Measurements from ENCODE around the gene FKTN. TPM values are rescaled to one million over a fixed set of nuclear protein-coding genes. Genes with fewer than 3 reads are reported as not detected.
A peak's percentile ranks its signal among the peaks of the same experiment; 100 is the strongest.
"Not testable (repeated sequence)": the region's sequence is repeated elsewhere in the genome, so short reads cannot be mapped to it uniquely, and the experiment has no call there.

FKTN gene
- total and polyA plus RNA-seq, 7 experiments from 2014 or later, result 1.2 to 15.5 (median 9.3) TPM

DNA sequence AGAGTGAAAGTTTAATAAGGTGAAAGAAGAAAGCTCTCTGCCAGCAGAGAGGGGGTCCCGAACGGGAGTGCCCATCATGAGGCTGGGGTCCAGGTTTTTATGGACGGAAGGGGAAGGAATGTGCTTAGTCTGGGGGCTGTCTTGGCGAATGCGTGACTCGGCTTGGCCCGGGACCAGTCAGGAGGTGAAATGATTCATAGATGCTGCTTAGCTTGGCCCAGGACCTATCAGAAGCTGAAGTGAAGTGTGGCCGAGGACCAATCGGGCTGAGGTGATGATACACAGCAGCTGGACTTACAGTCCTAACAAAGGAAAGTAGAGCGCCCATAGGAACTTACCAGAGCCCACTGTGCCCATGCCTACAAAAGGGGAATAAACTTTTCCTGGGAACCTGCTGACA is 3.9 kb upstream of the FKTN start:
- intact Hi-C loops (cut with micrococcal nuclease), result loop anchor here in 1 of 2 donors (10.0 kb wide), 1 partner anchor 1459 kb away; the partner anchor contains the start of gene SMC2
- peaks cover 6 to 18% (median 14%) of the 10 kb centered on the region in 7 donors for H3K4me1 Mint-ChIP-seq
- CTCF ChIA-PET, result no interaction called here
- H3K36me3 Mint-ChIP-seq, result peaks cover 0 to 3% (median 0%) of the 10 kb centered on the region in 5 donors
- Histone ChIP-seq H3K27ac (ENCODE audit: low read depth, low read length) (no peak overlapping the region), H3K4me1 (ENCODE audit: control insufficient read depth in 2 of 2, insufficient read depth in 2 of 2, low read length in 2 of 2) (peaks cover 0 to 5% of the 10 kb centered on the region in 2 donors), H3K4me3 (ENCODE audit: low read length) (no peak overlapping the region), H3K27me3 (ENCODE audit: control insufficient read depth in 2 of 2, insufficient read depth in 2 of 2, low read length in 2 of 2) (no peaks in the 10 kb centered on the region), H3K36me3 (ENCODE audit: control insufficient read depth in 2 of 3, insufficient read depth in 3 of 3, low read length in 3 of 3) (peaks cover 0 to 4% (median 0%) of the 10 kb centered on the region in 3 experiments), H3K9me3 (ENCODE audit: control insufficient read depth in 2 of 3, low read length in 3 of 3) (no peaks in the 10 kb centered on the region)
- H3K27ac Mint-ChIP-seq, result no peak overlapping the region
- ATAC-seq, result no peak
- H3K9me3 Mint-ChIP-seq, result no peaks in the 10 kb centered on the region
- no peak for DNase-seq
- POLR2A ChIA-PET, result no interaction called here
- no peaks in the 10 kb centered on the region for H3K27me3 Mint-ChIP-seq
- no peak overlapping the region for H3K4me3 Mint-ChIP-seq

DNA sequence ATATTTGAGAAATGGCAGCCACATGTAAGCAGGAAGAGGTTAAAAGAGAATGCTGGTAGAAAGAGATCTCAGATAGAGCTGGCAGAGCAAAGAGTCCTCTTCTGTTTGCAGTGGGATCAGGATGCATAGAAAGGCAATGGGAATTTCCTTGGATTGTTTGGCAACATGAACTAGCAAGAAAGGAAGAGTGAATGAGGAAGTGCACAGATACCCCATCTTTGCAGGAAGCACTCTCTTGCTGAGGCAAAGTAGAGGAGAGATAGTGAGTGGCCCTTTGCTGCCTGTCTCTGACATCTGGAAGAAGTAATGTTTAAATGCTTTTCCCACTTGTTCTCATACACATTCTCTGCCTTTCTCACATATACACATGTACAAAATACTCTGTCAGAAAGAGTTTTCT is 14.5 kb downstream of the FKTN start:
- Mint-ChIP-seq H3K9me3 (peaks cover 10 to 43% (median 21%) of the 10 kb centered on the region in 11 donors), H3K27me3 (no peaks in the 10 kb centered on the region), H3K36me3 (peaks cover 21 to 53% (median 44%) of the 10 kb centered on the region in 5 donors), H3K27ac (no peak overlapping the region), H3K4me1 (peaks cover 0 to 8% (median 4%) of the 10 kb centered on the region in 7 donors), H3K4me3 (no peak overlapping the region)
- intact Hi-C loops (cut with micrococcal nuclease), result no loop called here
- Histone ChIP-seq H3K4me3 (ENCODE audit: low read length) (no peak overlapping the region), H3K4me1 (ENCODE audit: control insufficient read depth in 2 of 2, insufficient read depth in 2 of 2, low read length in 2 of 2) (no peaks in the 10 kb centered on the region), H3K36me3 (ENCODE audit: control insufficient read depth in 2 of 3, insufficient read depth in 3 of 3, low read length in 3 of 3) (peaks cover 0 to 8% (median 0%) of the 10 kb centered on the region in 3 experiments), H3K27me3 (ENCODE audit: control insufficient read depth in 2 of 2, insufficient read depth in 2 of 2, low read length in 2 of 2) (no peaks in the 10 kb centered on the region), H3K9me3 (ENCODE audit: control insufficient read depth in 2 of 3, low read length in 3 of 3) (no peaks in the 10 kb centered on the region), H3K27ac (ENCODE audit: low read depth, low read length) (no peak overlapping the region)
- ATAC-seq (no peak), DNase-seq (no peak)
- CTCF ChIA-PET, result no interaction called here
- POLR2A ChIA-PET, result no interaction called here

DNA sequence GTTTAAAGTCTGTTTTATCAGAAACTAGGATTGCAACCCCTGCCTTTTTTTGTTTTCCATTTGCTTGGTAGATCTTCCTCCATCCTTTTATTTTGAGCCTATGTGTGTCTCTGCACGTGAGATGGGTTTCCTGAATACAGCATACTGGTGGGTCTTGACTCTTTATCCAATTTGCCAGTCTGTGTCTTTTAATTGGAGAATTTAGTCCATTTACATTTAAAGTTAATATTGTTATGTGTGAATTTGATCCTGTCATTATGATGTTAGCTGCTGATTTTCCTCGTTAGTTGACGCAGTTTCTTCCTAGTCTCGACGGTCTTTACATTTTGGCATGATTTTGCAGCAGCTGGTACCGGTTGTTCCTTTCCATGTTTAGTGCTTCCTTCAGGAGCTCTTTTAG is 22.0 kb downstream of the FKTN start:
- H3K27me3 Mint-ChIP-seq; intact Hi-C loops (cut with micrococcal nuclease); H3K27ac ChIP-seq (ENCODE audit: low read depth, low read length); H3K9me3 ChIP-seq (ENCODE audit: control insufficient read depth in 2 of 3, low read length in 3 of 3); CTCF ChIA-PET; H3K36me3 ChIP-seq (ENCODE audit: control insufficient read depth in 2 of 3, insufficient read depth in 3 of 3, low read length in 3 of 3); H3K4me3 ChIP-seq (ENCODE audit: low read length); DNase-seq; H3K27ac Mint-ChIP-seq; H3K4me1 ChIP-seq (ENCODE audit: control insufficient read depth in 2 of 2, insufficient read depth in 2 of 2, low read length in 2 of 2); H3K4me1 Mint-ChIP-seq; ATAC-seq; POLR2A ChIA-PET; H3K27me3 ChIP-seq (ENCODE audit: control insufficient read depth in 2 of 2, insufficient read depth in 2 of 2, low read length in 2 of 2); H3K4me3 Mint-ChIP-seq: not testable (repeated sequence)
- H3K9me3 Mint-ChIP-seq, result peaks cover 3 to 20% (median 7%) of the 10 kb centered on the region in 11 donors
- peaks cover 4 to 43% (median 22%) of the 10 kb centered on the region in 5 donors for H3K36me3 Mint-ChIP-seq

DNA sequence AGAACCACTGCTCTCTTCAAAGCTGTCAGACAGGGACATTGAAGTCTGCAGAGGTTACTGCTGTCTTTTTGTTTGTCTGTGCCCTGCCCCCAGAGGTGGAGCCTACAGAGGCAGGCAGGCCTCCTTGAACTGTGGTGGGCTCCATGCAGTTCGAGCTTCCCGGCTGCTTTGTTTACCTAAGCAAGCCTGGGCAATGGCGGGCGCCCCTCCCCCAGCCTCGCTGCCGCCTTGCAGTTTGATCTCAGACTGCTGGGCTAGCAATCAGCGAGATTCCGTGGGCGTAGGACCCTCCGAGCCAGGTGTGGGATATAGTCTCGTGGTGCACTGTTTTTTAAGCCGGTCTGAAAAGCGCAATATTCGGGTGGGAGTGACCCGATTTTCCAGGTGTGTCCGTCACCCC is 23.6 kb downstream of the FKTN start:
- peaks cover 0 to 38% (median 13%) of the 10 kb centered on the region in 5 donors for H3K36me3 Mint-ChIP-seq
- DNase-seq; H3K36me3 ChIP-seq (ENCODE audit: control insufficient read depth in 2 of 3, insufficient read depth in 3 of 3, low read length in 3 of 3); H3K4me3 Mint-ChIP-seq; CTCF ChIA-PET; H3K27ac ChIP-seq (ENCODE audit: low read depth, low read length); H3K9me3 ChIP-seq (ENCODE audit: control insufficient read depth in 2 of 3, low read length in 3 of 3); POLR2A ChIA-PET; intact Hi-C loops (cut with micrococcal nuclease); H3K4me3 ChIP-seq (ENCODE audit: low read length); H3K27me3 ChIP-seq (ENCODE audit: control insufficient read depth in 2 of 2, insufficient read depth in 2 of 2, low read length in 2 of 2); H3K4me1 ChIP-seq (ENCODE audit: control insufficient read depth in 2 of 2, insufficient read depth in 2 of 2, low read length in 2 of 2); H3K27me3 Mint-ChIP-seq; H3K4me1 Mint-ChIP-seq; H3K9me3 Mint-ChIP-seq; H3K27ac Mint-ChIP-seq; ATAC-seq: not testable (repeated sequence)

DNA sequence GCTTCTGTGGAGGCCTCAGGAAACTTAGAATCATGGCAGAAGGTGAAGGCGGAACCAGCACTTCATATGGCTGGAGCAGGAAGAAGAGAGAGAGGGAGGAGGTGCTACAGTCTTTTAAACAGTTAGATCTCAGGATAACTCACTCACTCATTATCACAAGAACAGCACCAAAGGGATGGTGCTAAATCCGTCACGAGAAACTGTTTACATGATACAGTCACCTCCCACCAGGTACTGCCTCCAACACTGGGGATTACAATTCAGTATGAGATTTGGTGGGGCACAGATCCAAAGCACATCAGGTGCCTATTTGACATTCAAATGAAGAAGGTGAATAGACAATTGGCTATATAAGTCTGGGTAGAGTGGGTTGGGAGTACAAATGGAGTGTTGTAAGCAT is 35.2 kb downstream of the FKTN start:
- ATAC-seq (no peak), DNase-seq (no peak)
- ChIA-PET POLR2A (no interaction called here), CTCF (no interaction called here)
- Mint-ChIP-seq H3K4me1 (no peaks in the 10 kb centered on the region), H3K9me3 (peaks cover 5 to 25% (median 12%) of the 10 kb centered on the region in 11 donors), H3K36me3 (peaks cover 14 to 32% (median 29%) of the 10 kb centered on the region in 5 donors), H3K27me3 (no peaks in the 10 kb centered on the region), H3K27ac (no peak overlapping the region), H3K4me3 (no peak overlapping the region)
- Histone ChIP-seq H3K9me3 (ENCODE audit: control insufficient read depth in 2 of 3, low read length in 3 of 3) (peaks cover 0 to 12% (median 4%) of the 10 kb centered on the region in 3 experiments), H3K4me3 (ENCODE audit: low read length) (no peak overlapping the region), H3K27me3 (ENCODE audit: control insufficient read depth in 2 of 2, insufficient read depth in 2 of 2, low read length in 2 of 2) (no peaks in the 10 kb centered on the region), H3K36me3 (ENCODE audit: control insufficient read depth in 2 of 3, insufficient read depth in 3 of 3, low read length in 3 of 3) (peaks cover 0 to 27% (median 0%) of the 10 kb centered on the region in 3 experiments), H3K27ac (ENCODE audit: low read depth, low read length) (no peak overlapping the region), H3K4me1 (ENCODE audit: control insufficient read depth in 2 of 2, insufficient read depth in 2 of 2, low read length in 2 of 2) (no peaks in the 10 kb centered on the region)
- intact Hi-C loops (cut with micrococcal nuclease), result no loop called here

DNA sequence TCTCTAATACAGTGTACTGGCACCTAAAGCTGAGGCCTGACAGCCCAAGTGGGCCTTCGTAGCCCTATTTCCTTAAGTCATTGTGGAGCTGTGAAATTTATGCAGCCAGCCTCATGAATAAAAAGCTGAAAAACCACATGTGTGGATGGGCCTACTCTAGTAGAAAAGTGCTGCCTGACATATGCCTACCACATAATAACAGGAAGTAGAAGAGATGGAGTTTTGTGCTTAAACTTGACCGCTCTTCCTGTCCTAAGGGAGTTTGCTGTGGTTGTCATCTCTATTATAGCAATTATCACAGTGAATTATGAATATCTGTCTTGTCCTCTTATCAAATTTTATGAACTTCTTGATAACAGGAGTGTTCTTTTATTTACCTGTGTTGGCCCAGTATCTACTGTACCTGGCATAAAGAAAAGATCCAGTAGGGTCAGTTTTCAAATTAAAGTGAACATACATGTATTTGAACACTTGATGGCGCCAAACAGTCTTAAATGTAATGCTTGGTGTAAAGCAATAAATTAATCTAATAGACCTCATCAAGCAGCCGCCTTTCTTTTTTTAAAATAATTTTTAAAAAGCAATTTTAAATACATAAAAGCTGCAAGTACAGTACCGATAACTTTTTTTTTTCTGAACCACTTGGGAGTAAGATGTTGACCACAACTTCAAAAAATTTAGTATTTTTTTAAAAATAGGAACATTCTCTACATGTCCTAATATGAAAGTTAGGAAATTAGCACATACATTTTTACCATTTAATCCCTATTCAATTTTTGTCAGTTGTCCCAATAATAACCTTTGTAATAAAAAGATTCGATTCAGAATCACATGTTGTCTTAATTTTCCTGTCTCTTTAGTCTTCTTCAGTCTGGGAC is 51.0 kb downstream of the FKTN start:
- H3K27ac ChIP-seq (ENCODE audit: low read depth, low read length), result no peak overlapping the region

More for the DNA sequence above, 51.0 kb downstream of the FKTN start:
- Mint-ChIP-seq H3K4me3 (no peak overlapping the region), H3K4me1 (peaks cover 0 to 5% (median 0%) of the 10 kb centered on the region in 7 donors), H3K36me3 (peaks cover 4 to 32% (median 19%) of the 10 kb centered on the region in 5 donors), H3K27me3 (no peaks in the 10 kb centered on the region), H3K9me3 (peaks cover 0 to 2% (median 0%) of the 10 kb centered on the region in 11 donors), H3K27ac (no peak overlapping the region)
- POLR2A ChIA-PET, result interaction anchor here (0.5 kb wide), 1 partner anchor 109 kb away, joined by 4 read pairs; no protein-coding TSS in a partner anchor
- H3K27me3 ChIP-seq (ENCODE audit: control insufficient read depth in 2 of 2, insufficient read depth in 2 of 2, low read length in 2 of 2), result no peaks in the 10 kb centered on the region
- intact Hi-C loops (cut with micrococcal nuclease), result loop anchor here (1.0 to 2.0 kb wide), 4 partner anchors 109 to 1564 kb away; no protein-coding TSS in a partner anchor
- CTCF ChIA-PET, result interaction anchor here (0.7 to 3.3 kb wide), 10 partner anchors 13 to 273 kb away, joined by 3 to 13 read pairs (median 4); no protein-coding TSS in a partner anchor
- H3K9me3 ChIP-seq (ENCODE audit: control insufficient read depth in 2 of 3, low read length in 3 of 3), result no peaks in the 10 kb centered on the region
- H3K36me3 ChIP-seq (ENCODE audit: control insufficient read depth in 2 of 3, insufficient read depth in 3 of 3, low read length in 3 of 3), result peaks cover 0 to 3% (median 0%) of the 10 kb centered on the region in 3 experiments
- DNase-seq, result peak in 6 of 9 donors; percentile 11 to 37 (median 30)
- no peaks in the 10 kb centered on the region for H3K4me1 ChIP-seq (ENCODE audit: control insufficient read depth in 2 of 2, insufficient read depth in 2 of 2, low read length in 2 of 2)
- peak; percentile 67 for ATAC-seq
- H3K4me3 ChIP-seq (ENCODE audit: low read length), result no peak overlapping the region

All from naive thymus-derived CD4-positive, alpha-beta T cell (primary cell).